T-cell (primary cell): ENCODE measurements around the gene DCUN1D2. TPM values are rescaled to one million over a fixed set of nuclear protein-coding genes. Genes with fewer than 3 reads are reported as not detected.

Experiments
- ATAC-seq, 4 experiments: fragments of 200-7000 bp in 3 of 4; fragments of 150-1000 bp in 1 of 4; cut with Tn5 transposase; replicated peaks in 1 of 4; 1 replicate in 3 of 4; 2 replicates in 1 of 4; pipeline ENCODE4 v1.10.0; 2021; ENCODE audit warnings: moderate library complexity in 3 of 4, mild to moderate bottlenecking in 2 of 4, moderate number of reproducible peaks in 1 of 4
- CTCF ChIA-PET, 2 donors: fragments of 300-600 bp; sonication (Branson Sonifier 250); formaldehyde crosslinking; loops; one replicate each; lab custom pipeline; 2022; ENCODE audit warnings: antibody characterized with exemption in 2 of 2; lab: Charles Lee
- POLR2A ChIA-PET, 2 donors: fragments of 300-600 bp; sonication (Branson Sonifier 250); formaldehyde crosslinking; loops; one replicate each; lab custom pipeline; 2022; ENCODE audit warnings: antibody characterized with exemption in 2 of 2; lab: Charles Lee
- DNase-seq, 35 experiments: peaks; one replicate each; pipeline versions ENCODE4 v3.0.0 to v3.0.0-alpha.2; 2013 to 2023
- H3K27ac ChIP-seq: one replicate; pipeline ENCODE4 v1.5.1; 2013; ENCODE audit warnings: low read length
- H3K27me3 ChIP-seq, 2 experiments: replicated peaks in 1 of 2; 1 replicate in 1 of 2; 2 replicates in 1 of 2; pipeline versions ENCODE4 v1.6.1 to v1.7.0; 2013; ENCODE audit warnings: low read length in 1 of 2, mixed read lengths in 1 of 2; ENCODE audit not compliant: control insufficient read depth in 2 of 2, insufficient read depth in 2 of 2; ENCODE audit errors: extremely low read depth in 1 of 2
- H3K36me3 ChIP-seq, 2 donors: 1 replicate in 1 of 2; 2 replicates in 1 of 2; pipeline versions ENCODE4 v1.6.1 to v1.7.0; 2013; ENCODE audit warnings: low read length in 1 of 2; ENCODE audit not compliant: control insufficient read depth in 2 of 2, insufficient read depth in 1 of 2; ENCODE audit errors: extremely low read depth in 1 of 2
- H3K4me1 ChIP-seq, 2 experiments: 1 replicate in 1 of 2; 2 replicates in 1 of 2; pipeline versions ENCODE4 v1.6.1 to v1.7.0; 2013; ENCODE audit warnings: low read length in 2 of 2, mixed read lengths in 1 of 2; ENCODE audit not compliant: insufficient read depth in 2 of 2, control insufficient read depth in 1 of 2; ENCODE audit errors: extremely low read depth in 1 of 2
- H3K4me3 ChIP-seq, 2 donors: 1 replicate in 1 of 2; 2 replicates in 1 of 2; pipeline versions ENCODE4 v1.5.1 to v1.7.0; 2013; ENCODE audit warnings: mild to moderate bottlenecking in 2 of 2, low read length in 1 of 2, moderate library complexity in 1 of 2; ENCODE audit not compliant: control insufficient read depth in 1 of 2; ENCODE audit errors: extremely low read depth in 1 of 2
- H3K9me3 ChIP-seq: 2 replicates; pipeline ENCODE4 v1.7.0; 2013
- H3K27ac Mint-ChIP-seq, 2 donors: one replicate each; pipeline ENCODE4 v1.8.0; 2020 to 2021; ENCODE audit warnings: mild to moderate bottlenecking in 2 of 2, mixed read lengths in 2 of 2
- H3K27me3 Mint-ChIP-seq, 2 donors: one replicate each; pipeline ENCODE4 v1.8.0; 2021 to 2022; ENCODE audit warnings: mixed read lengths in 2 of 2
- H3K36me3 Mint-ChIP-seq: one replicate; pipeline ENCODE4 v1.8.0; 2021; ENCODE audit warnings: mixed read lengths
- H3K4me1 Mint-ChIP-seq, 3 donors: one replicate each; pipeline ENCODE4 v1.8.0; 2020 to 2022; ENCODE audit warnings: mixed read lengths in 3 of 3, mild to moderate bottlenecking in 1 of 3
- H3K4me3 Mint-ChIP-seq, 3 donors: one replicate each; pipeline ENCODE4 v1.8.0; 2020 to 2022; ENCODE audit warnings: mild to moderate bottlenecking in 3 of 3, mixed read lengths in 3 of 3, moderate library complexity in 3 of 3
- H3K9me3 Mint-ChIP-seq, 3 donors: one replicate each; pipeline ENCODE4 v1.8.0; 2020 to 2022; ENCODE audit warnings: mixed read lengths in 3 of 3
- WGBS: methylation state at CpG from one replicate; pipeline ENCODE4 v1.1.5; 2013; ENCODE audit warnings: missing lambda C conversion rate; ENCODE audit not compliant: insufficient coverage; 5-methylcytosine and 5-hydroxymethylcytosine counted together
- total RNA-seq, 35 experiments: library from RNA in 6 of 35; stranded (reverse) in 6 of 35; fragments of 120-200 nt in 1 of 35; gene quantifications; one replicate each; pipeline versions ENCODE4 v1.2.1 to v1.2.4 and lab custom pipeline; 2013 to 2026

DCUN1D2 gene
- total RNA-seq, 5 donors from 2014 or later (not counting 1 experiment from before 2014, with no cell fraction given): 18.7 to 27.7 (median 25.3) TPM

DNA sequence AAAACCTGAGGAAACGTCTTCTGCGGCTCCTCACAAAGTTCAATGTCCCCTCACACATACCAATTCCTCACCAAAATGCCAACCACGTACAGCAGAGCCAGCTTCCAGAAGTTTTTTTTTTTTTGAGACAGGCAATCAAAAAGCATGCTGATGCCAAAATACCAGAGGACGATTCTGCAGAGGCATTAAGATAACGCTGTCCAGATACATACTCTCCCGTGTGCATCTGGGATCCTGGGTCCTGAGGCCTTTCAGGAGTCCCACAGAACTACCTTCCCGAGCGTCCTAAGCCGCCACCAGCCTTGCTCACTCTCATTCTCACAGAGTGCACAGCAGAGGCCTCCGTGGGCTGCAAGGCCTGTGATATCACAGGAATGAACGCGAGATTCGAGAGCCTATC is 5.0 kb downstream of the DCUN1D2 start:
- Mint-ChIP-seq H3K27ac (no peak overlapping the region), H3K4me1 (peaks cover 36 to 50% (median 49%) of the 10 kb centered on the region in 3 donors), H3K4me3 (no peak overlapping the region), H3K36me3 (peaks cover 10% of the 10 kb centered on the region), H3K27me3 (no peaks in the 10 kb centered on the region), H3K9me3 (no peaks in the 10 kb centered on the region)
- whole genome bisulfite sequencing: 100% methylated on average over 7 of the region's 13 CpGs
- Histone ChIP-seq H3K4me1 (peaks cover 9 to 20% of the 10 kb centered on the region in 2 experiments), H3K27me3 (no peaks in the 10 kb centered on the region), H3K4me3 (no peak overlapping the region), H3K36me3 (peaks cover 0 to 12% of the 10 kb centered on the region in 2 donors), H3K27ac (no peak overlapping the region), H3K9me3 (no peaks in the 10 kb centered on the region)
- ChIA-PET POLR2A (no interaction called here), CTCF (no interaction called here)
- DNase-seq (no peak), ATAC-seq (no peak)

DNA sequence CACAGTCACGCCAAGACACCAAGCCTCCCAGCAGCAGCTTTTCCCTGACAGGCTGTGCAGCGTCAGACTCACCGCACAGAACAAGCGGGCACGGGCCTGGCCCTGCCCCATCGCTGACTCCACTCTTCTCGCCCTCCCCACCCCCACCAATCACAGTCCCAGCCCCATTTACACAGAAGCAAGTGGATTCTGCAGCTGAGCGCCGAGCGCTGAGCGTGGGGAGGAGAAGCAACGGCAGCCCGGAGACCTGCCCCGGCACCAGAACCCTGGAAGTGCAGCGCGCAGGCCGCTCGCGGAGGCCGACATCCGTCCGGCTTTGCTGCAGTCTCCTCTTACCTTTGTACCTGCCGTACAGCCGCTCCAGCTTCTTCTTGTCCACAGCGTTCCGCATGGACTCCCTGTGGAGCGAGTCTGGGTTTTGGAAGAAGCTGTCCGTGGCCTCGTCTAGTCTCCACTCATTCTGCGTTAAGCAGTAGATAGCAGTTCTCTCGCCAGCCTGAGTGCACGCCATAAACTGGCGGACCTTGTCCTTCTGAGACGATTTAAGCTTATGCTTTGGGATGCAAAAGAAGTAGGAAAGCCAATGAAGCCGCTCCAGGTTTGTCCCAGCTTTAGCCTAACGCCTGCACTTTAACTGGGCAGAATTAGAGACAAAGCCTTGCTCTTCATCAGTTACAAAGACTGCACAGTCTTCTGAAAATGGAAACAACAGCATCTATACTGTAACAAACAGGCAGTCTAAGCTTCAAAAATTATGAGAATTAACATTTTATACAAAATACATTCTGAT is 6.8 kb downstream of the DCUN1D2 start:
- Mint-ChIP-seq H3K4me3 (no peak overlapping the region), H3K36me3 (peaks cover 24% of the 10 kb centered on the region), H3K9me3 (no peaks in the 10 kb centered on the region), H3K27ac (no peak overlapping the region), H3K4me1 (peaks cover 24 to 38% (median 35%) of the 10 kb centered on the region in 3 donors), H3K27me3 (no peaks in the 10 kb centered on the region)
- DNase-seq: no peak
- Histone ChIP-seq H3K9me3 (no peaks in the 10 kb centered on the region), H3K27me3 (no peaks in the 10 kb centered on the region), H3K36me3 (peaks cover 0 to 25% of the 10 kb centered on the region in 2 donors), H3K27ac (no peak overlapping the region), H3K4me3 (no peak overlapping the region), H3K4me1 (peaks cover 0 to 7% of the 10 kb centered on the region in 2 experiments)
- WGBS: 98% methylated on average over 35 of the region's 36 CpGs
- ChIA-PET POLR2A (no interaction called here), CTCF (no interaction called here)
- ATAC-seq: no peak

DNA sequence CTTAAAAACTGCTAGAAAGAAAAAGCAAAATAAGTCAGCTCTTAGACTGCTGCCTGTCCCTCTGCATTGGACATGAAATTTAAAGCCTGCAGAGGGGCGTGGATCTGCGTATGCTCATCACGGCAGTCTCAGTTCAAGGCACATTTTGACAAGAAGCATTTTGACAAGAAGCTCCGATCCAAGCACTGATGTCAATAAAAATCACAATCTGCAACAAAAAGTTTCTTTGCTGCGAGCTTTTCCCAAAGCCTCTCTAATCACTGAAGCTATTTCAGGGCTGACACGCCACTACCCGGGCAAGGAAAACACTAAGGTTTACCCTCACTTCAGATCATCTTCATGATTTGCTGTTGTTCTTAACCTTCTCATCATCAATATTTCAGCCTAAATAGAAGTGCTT is 7.4 kb downstream of the DCUN1D2 start:
- Histone ChIP-seq H3K36me3 (peaks cover 0 to 26% of the 10 kb centered on the region in 2 donors), H3K27ac (no peak overlapping the region), H3K4me1 (peaks cover 0 to 5% of the 10 kb centered on the region in 2 experiments), H3K9me3 (no peaks in the 10 kb centered on the region), H3K27me3 (no peaks in the 10 kb centered on the region), H3K4me3 (no peak overlapping the region)
- Mint-ChIP-seq H3K4me3 (no peak overlapping the region), H3K4me1 (peaks cover 19 to 32% (median 29%) of the 10 kb centered on the region in 3 donors), H3K27me3 (no peaks in the 10 kb centered on the region), H3K9me3 (no peaks in the 10 kb centered on the region), H3K36me3 (peaks cover 30% of the 10 kb centered on the region), H3K27ac (no peak overlapping the region)
- no peak for DNase-seq
- ATAC-seq: no peak
- 98% methylated on average over 5 of the region's 7 CpGs for WGBS
- CTCF ChIA-PET: interaction anchor here in 1 of 2 donors (0.6 kb wide), 1 partner anchor 811 kb away, joined by 3 read pairs; no protein-coding TSS in a partner anchor
- POLR2A ChIA-PET: no interaction called here

DNA sequence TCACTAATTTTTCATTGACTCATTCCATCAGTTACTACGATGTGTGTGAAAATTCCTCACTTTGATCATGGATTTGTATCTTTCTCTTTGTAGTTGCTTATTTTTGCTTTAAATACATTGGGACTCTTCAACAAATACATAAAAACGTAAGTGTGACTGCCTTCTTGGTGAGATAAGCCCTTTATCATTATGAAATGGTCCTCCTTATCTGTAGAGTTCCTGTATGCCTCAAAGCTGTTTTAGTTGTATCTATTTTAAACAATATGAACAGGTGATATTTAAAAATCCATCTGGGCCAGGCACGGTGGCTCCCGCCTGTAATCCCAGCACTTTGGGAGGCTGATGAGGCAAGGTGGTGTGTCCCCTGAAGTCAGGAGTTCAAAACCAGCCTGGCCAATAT is 11.3 kb downstream of the DCUN1D2 start:
- Histone ChIP-seq H3K4me3 (no peak overlapping the region), H3K27me3 (no peaks in the 10 kb centered on the region), H3K27ac (no peak overlapping the region), H3K4me1 (peaks cover 0 to 5% of the 10 kb centered on the region in 2 experiments), H3K36me3 (peaks cover 9 to 42% of the 10 kb centered on the region in 2 donors), H3K9me3 (no peaks in the 10 kb centered on the region)
- no peak overlapping the region for H3K27ac Mint-ChIP-seq
- WGBS: no CpG with 5 or more reads among the region's 4 CpGs
- CTCF ChIA-PET: no interaction called here
- H3K36me3 Mint-ChIP-seq: peaks cover 59% of the 10 kb centered on the region
- DNase-seq: no peak
- no peak for ATAC-seq
- no peaks in the 10 kb centered on the region for H3K27me3 Mint-ChIP-seq
- POLR2A ChIA-PET: no interaction called here
- H3K9me3 Mint-ChIP-seq: no peaks in the 10 kb centered on the region
- H3K4me3 Mint-ChIP-seq: no peak overlapping the region
- H3K4me1 Mint-ChIP-seq: peaks cover 5 to 9% (median 8%) of the 10 kb centered on the region in 3 donors

- H3K4me1 Mint-ChIP-seq: peaks cover 0 to 3% (median 2%) of the 10 kb centered on the region in 3 donors
These were observed 12.8 kb downstream of the DCUN1D2 start for GRCh38 chr13:113477724-113478123.

DNA sequence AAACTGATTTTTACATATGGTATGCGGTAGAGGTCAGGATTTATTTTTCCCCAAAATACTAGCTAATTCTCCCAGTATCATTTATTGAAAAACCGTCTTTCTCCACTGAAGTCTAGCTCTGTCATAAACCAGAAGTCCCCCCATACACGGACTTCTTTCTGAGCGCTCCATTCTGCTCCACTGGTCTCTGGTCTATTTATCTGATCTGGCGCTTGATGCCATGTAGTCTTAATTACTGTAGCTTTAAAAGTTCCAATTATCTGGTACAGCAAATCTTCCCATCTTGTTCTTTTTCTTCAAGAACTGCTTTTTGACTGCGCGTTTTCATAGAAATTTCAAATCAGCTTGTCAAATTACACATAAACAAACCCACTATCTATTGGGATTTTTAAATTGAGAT is 13.7 kb downstream of the DCUN1D2 start:
- no peak overlapping the region for H3K27ac ChIP-seq
- H3K4me3 Mint-ChIP-seq: no peak overlapping the region
- H3K9me3 ChIP-seq: no peaks in the 10 kb centered on the region
- no peaks in the 10 kb centered on the region for H3K4me1 Mint-ChIP-seq
- no peak overlapping the region for H3K4me3 ChIP-seq
- ATAC-seq (no peak), DNase-seq (no peak)
- CTCF ChIA-PET: no interaction called here
- H3K4me1 ChIP-seq: no peaks in the 10 kb centered on the region
- POLR2A ChIA-PET: interaction anchor here in 1 of 2 donors (0.9 kb wide), 1 partner anchor 21 kb away, joined by 3 read pairs; no protein-coding TSS in a partner anchor
- H3K9me3 Mint-ChIP-seq: no peaks in the 10 kb centered on the region
- H3K27ac Mint-ChIP-seq: no peak overlapping the region
- H3K36me3 Mint-ChIP-seq: peaks cover 63% of the 10 kb centered on the region
- peaks cover 12 to 36% of the 10 kb centered on the region in 2 donors for H3K36me3 ChIP-seq
- H3K27me3 Mint-ChIP-seq: no peaks in the 10 kb centered on the region
- WGBS: 100% methylated on average over 1 of the region's 7 CpGs
- H3K27me3 ChIP-seq: no peaks in the 10 kb centered on the region

More at GRCh38 chr13:113477724-113478123, 12.8 kb downstream of the DCUN1D2 start:
- ATAC-seq (no peak), DNase-seq (no peak)
- ChIA-PET POLR2A (no interaction called here), CTCF (no interaction called here)
- Mint-ChIP-seq H3K27me3 (no peaks in the 10 kb centered on the region), H3K27ac (no peak overlapping the region), H3K9me3 (no peaks in the 10 kb centered on the region), H3K4me3 (no peak overlapping the region), H3K36me3 (peaks cover 63% of the 10 kb centered on the region)
- Histone ChIP-seq H3K36me3 (peaks cover 12 to 32% of the 10 kb centered on the region in 2 donors), H3K4me1 (no peaks in the 10 kb centered on the region), H3K9me3 (no peaks in the 10 kb centered on the region), H3K27ac (no peak overlapping the region), H3K4me3 (no peak overlapping the region), H3K27me3 (no peaks in the 10 kb centered on the region)
- 100% methylated on average over 1 of the region's 3 CpGs for WGBS
